Endothelial cell of umbilical vein (primary cell): ENCODE data around the gene ZRANB2.

Source experiments
- EZH2 ChIP-seq: IDR thresholded peaks from 2 replicates; pipeline ENCODE4 v1.6.1; 2012; ENCODE audit warnings: borderline replicate concordance, low read depth, mild to moderate bottlenecking, moderate library complexity, low read length, inconsistent platforms; ENCODE audit not compliant: severe bottlenecking
- TF ChIP-seq, protein P1 (sequence below), 2 donors: IDR thresholded peaks; 1 replicate in 1 of 2; 2 replicates in 1 of 2; pipeline ENCODE4 v1.5.1; 2011; ENCODE audit warnings: low read length in 2 of 2, mild to moderate bottlenecking in 2 of 2, moderate library complexity in 2 of 2, control low read depth in 1 of 2, inconsistent platforms in 1 of 2, low read depth in 1 of 2; ENCODE audit not compliant: insufficient read depth in 1 of 2; ENCODE audit errors: extremely low read depth in 1 of 2

DNA sequence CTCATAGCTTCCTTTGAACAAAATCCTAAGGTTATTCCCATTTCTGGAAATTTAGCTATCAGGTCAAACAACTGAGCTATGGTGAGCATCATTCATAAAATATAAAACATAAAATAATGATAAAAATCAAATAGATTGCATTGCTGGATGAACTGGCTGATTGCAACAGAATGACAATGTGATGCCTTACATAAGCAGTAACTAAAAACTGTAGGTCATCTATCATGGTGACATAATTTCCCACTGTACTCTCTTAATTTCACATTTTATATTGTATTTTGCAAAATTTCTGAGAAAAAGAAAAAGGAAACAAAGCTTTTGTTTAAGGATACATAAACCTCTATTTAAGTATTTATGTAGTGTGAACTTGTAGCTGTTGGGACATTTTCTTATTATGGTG is 37.8 kb downstream of the ZRANB2 start:
- TF ChIP-seq, protein P1, sequence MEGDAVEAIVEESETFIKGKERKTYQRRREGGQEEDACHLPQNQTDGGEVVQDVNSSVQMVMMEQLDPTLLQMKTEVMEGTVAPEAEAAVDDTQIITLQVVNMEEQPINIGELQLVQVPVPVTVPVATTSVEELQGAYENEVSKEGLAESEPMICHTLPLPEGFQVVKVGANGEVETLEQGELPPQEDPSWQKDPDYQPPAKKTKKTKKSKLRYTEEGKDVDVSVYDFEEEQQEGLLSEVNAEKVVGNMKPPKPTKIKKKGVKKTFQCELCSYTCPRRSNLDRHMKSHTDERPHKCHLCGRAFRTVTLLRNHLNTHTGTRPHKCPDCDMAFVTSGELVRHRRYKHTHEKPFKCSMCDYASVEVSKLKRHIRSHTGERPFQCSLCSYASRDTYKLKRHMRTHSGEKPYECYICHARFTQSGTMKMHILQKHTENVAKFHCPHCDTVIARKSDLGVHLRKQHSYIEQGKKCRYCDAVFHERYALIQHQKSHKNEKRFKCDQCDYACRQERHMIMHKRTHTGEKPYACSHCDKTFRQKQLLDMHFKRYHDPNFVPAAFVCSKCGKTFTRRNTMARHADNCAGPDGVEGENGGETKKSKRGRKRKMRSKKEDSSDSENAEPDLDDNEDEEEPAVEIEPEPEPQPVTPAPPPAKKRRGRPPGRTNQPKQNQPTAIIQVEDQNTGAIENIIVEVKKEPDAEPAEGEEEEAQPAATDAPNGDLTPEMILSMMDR (IDR thresholded peaks at IDR 0.05; ENCODE audit: extremely low read depth in 1 of 2, insufficient read depth in 1 of 2, low read depth in 1 of 2, low read length in 2 of 2), result no peak
- no peak for TF ChIP-seq EZH2
